HepG2 (cell line): ENCODE data around the gene KRTAP12-4. TPM values are rescaled to one million over a fixed set of nuclear protein-coding genes. Genes with fewer than 3 reads are reported as not detected.

Source experiments
- ATAC-seq: fragments of 200-7000 bp; cut with Tn5 transposase; 3 replicates; pipeline ENCODE4 v1.9.1; 2020; ENCODE audit warnings: mild to moderate bottlenecking, moderate library complexity
- BruUV-seq: library from RNA; stranded (reverse); fragments of 400-500 nt; replicated peaks from 2 replicates; lab custom pipeline; 2021; lab: Mats Ljungman, UMichigan
- CTCF ChIA-PET: fragments of 300-600 bp; formaldehyde crosslinking; extraction: SDS; loops from one replicate; lab custom pipeline; 2021; ENCODE audit warnings: low total read pairs, inconsistent platforms, low intra/inter-chr PET ratio; lab: Yijun Ruan, JAX
- POLR2A ChIA-PET: fragments of 350-600 bp; sonication (Branson Sonifier 250); formaldehyde crosslinking; loops from one replicate; lab custom pipeline; 2020; ENCODE audit warnings: antibody characterized with exemption, inconsistent platforms; lab: Yijun Ruan, JAX
- DNase-seq: peaks from one replicate; pipeline ENCODE4 v3.0.0-alpha.2; 2015; ENCODE audit warnings: low spot score
- FAIRE-seq: peaks from 3 replicates; lab custom pipeline; 2011; peaks lifted over from hg19 to GRCh38; lab: Jason Lieb, UNC
- H2AFZ ChIP-seq: one replicate; pipeline ENCODE4 v1.6.1; 2011; ENCODE audit warnings: low read length, inconsistent platforms
- H3K27ac ChIP-seq: fragments of 300-600 bp; 3 replicates; pipeline ENCODE4 v1.8.0; 2011; ENCODE audit warnings: mixed run types, mild to moderate bottlenecking, mixed read lengths, low read length, inconsistent platforms; ENCODE audit not compliant: insufficient read depth; ENCODE audit errors: extremely low read length
- H3K27me3 ChIP-seq, 2 experiments: fragments of 200-600 bp in 1 of 2; 2 replicates in 1 of 2; 3 replicates in 1 of 2; pipeline versions ENCODE4 v1.6.0 to v1.8.0; 2011; ENCODE audit warnings: low read length in 2 of 2, mild to moderate bottlenecking in 2 of 2, moderate library complexity in 2 of 2, inconsistent platforms in 1 of 2; ENCODE audit not compliant: insufficient read depth in 2 of 2, control insufficient read depth in 1 of 2
- H3K36me3 ChIP-seq, 2 experiments: fragments of 200-600 bp in 1 of 2; replicated peaks in 1 of 2; 2 replicates in 1 of 2; 3 replicates in 1 of 2; pipeline versions ENCODE4 v1.5.1 to v1.8.0; 2011; ENCODE audit warnings: low read length in 2 of 2, inconsistent platforms in 1 of 2; ENCODE audit not compliant: insufficient read depth in 2 of 2, control insufficient read depth in 1 of 2
- H3K4me1 ChIP-seq: 2 replicates; pipeline ENCODE4 v1.5.1; 2012; ENCODE audit warnings: low read length, inconsistent platforms; ENCODE audit not compliant: insufficient read depth
- H3K4me2 ChIP-seq: 2 replicates; pipeline ENCODE4 v1.6.0; 2011; ENCODE audit warnings: low read depth, low read length, inconsistent platforms
- H3K4me3 ChIP-seq, 3 experiments: fragments of 200-600 bp in 1 of 3; sonication (generic), shearing (Covaris generic) in 1 of 3; replicated peaks in 1 of 3; 2 replicates each; pipeline ENCODE4 v1.5.1; 2011 to 2016; ENCODE audit warnings: low read length in 3 of 3, inconsistent platforms in 2 of 3, low read depth in 2 of 3, mild to moderate bottlenecking in 2 of 3, control low read depth in 1 of 3, mixed read lengths in 1 of 3; ENCODE audit not compliant: insufficient read depth in 1 of 3
- H3K79me2 ChIP-seq: one replicate; pipeline ENCODE4 v1.6.1; 2011; ENCODE audit warnings: low read length, inconsistent platforms; ENCODE audit not compliant: insufficient read depth
- H3K9ac ChIP-seq: 2 replicates; pipeline ENCODE4 v1.6.0; 2011; ENCODE audit warnings: mild to moderate bottlenecking, low read depth, low read length, inconsistent platforms; ENCODE audit not compliant: insufficient read depth
- H3K9me3 ChIP-seq: 2 replicates; pipeline ENCODE4 v1.5.1; 2012; ENCODE audit warnings: mild to moderate bottlenecking, low read length
- H4K20me1 ChIP-seq: 2 replicates; pipeline ENCODE4 v1.6.0; 2011; ENCODE audit warnings: inconsistent platforms, mild to moderate bottlenecking, low read length, moderate library complexity; ENCODE audit not compliant: insufficient read depth
- AKAP8 ChIP-seq: sonication (generic); formaldehyde crosslinking; IDR thresholded peaks from 2 replicates; pipeline ENCODE4 v1.5.1; 2020; ENCODE audit warnings: mild to moderate bottlenecking, missing genetic modification reagents
- ATF5 ChIP-seq: sonication (generic); formaldehyde crosslinking; IDR thresholded peaks from 2 replicates; pipeline ENCODE4 v1.4.0; 2020; ENCODE audit warnings: mild to moderate bottlenecking, low read depth, missing genetic modification reagents
- ATF7-NPFF ChIP-seq: sonication (generic); formaldehyde crosslinking; IDR thresholded peaks from 2 replicates; pipeline ENCODE4 v1.8.1; 2023; ENCODE audit warnings: mild to moderate bottlenecking, low read depth, missing genetic modification reagents, moderate library complexity
- CEBPB ChIP-seq: IDR thresholded peaks from 2 replicates; pipeline ENCODE4 v1.6.1; 2011; ENCODE audit warnings: low read depth, low read length, improper control_type of control experiment, borderline replicate concordance
- HOXA3 ChIP-seq: sonication (generic); formaldehyde crosslinking; IDR thresholded peaks from 2 replicates; pipeline ENCODE4 v1.5.0; 2020; ENCODE audit warnings: missing genetic modification reagents
- JARID2 ChIP-seq: sonication (generic); formaldehyde crosslinking; IDR thresholded peaks from 2 replicates; pipeline ENCODE4 v1.8.1; 2023; ENCODE audit warnings: missing genetic modification reagents, inconsistent platforms; ENCODE audit not compliant: insufficient replicate concordance
- MTA3 ChIP-seq: sonication (generic); formaldehyde crosslinking; IDR thresholded peaks from 2 replicates; pipeline ENCODE4 v1.4.0; 2020; ENCODE audit warnings: missing genetic modification reagents
- RARA ChIP-seq: IDR thresholded peaks from 2 replicates; pipeline ENCODE4 v1.6.1; 2016; ENCODE audit warnings: missing genetic modification reagents, missing compliant biosample characterization
- RFXANK ChIP-seq: IDR thresholded peaks from 2 replicates; pipeline ENCODE4 v1.6.1; 2016
- TGIF2 ChIP-seq: IDR thresholded peaks from 2 replicates; pipeline ENCODE4 v1.6.1; 2016; ENCODE audit warnings: control low read depth, missing compliant biosample characterization
- THYN1 ChIP-seq: sonication (generic); formaldehyde crosslinking; IDR thresholded peaks from 2 replicates; pipeline ENCODE4 v1.8.1; 2023; ENCODE audit warnings: low read depth, mild to moderate bottlenecking, moderate library complexity, missing genetic modification reagents, borderline replicate concordance
- ZNF235 ChIP-seq: sonication (generic); formaldehyde crosslinking; IDR thresholded peaks from 2 replicates; pipeline ENCODE4 v1.8.1; 2023; ENCODE audit warnings: mild to moderate bottlenecking, missing genetic modification reagents, borderline replicate concordance
- ZNF577 ChIP-seq: sonication (generic); formaldehyde crosslinking; IDR thresholded peaks from 2 replicates; pipeline ENCODE4 v1.4.0; 2020; ENCODE audit warnings: mild to moderate bottlenecking, low read depth, missing genetic modification reagents, borderline replicate concordance
- ZNF749 ChIP-seq: sonication (generic); formaldehyde crosslinking; IDR thresholded peaks from 2 replicates; pipeline ENCODE4 v1.8.0; 2022; ENCODE audit warnings: mild to moderate bottlenecking, missing genetic modification reagents, moderate library complexity, borderline replicate concordance
- ZSCAN12 ChIP-seq: sonication (generic); formaldehyde crosslinking; IDR thresholded peaks from 2 replicates; pipeline ENCODE4 v1.9.0; 2021; ENCODE audit warnings: mild to moderate bottlenecking, missing genetic modification reagents
- WGBS: methylation state at CpG from one replicate; pipeline ENCODE4 v1.1.6; 2017; ENCODE audit warnings: low lambda C conversion rate; 5-methylcytosine and 5-hydroxymethylcytosine counted together
- in situ Hi-C: cut with HindIII; loops from 2 replicates; pipeline ENCODE4 v1.10.0; 2017; ENCODE audit warnings: low pct_unique_long_range_greater_than_20kb; ENCODE audit not compliant: extremely low pct_ligation_motif_present
- intact Hi-C: fragments of 100-400 bp; cut with micrococcal nuclease; formaldehyde crosslinking; loops from one replicate; pipeline ENCODE4 v1.10.0; 2022; ENCODE audit not compliant: unreplicated experiment
- polyA plus RNA-seq, 8 experiments: library from polyadenylated mRNA; depleted of rRNA in 3 of 8; stranded (reverse) in 7 of 8; unstranded in 1 of 8; fragments of >200 nt; fragmentation: Illumina TruSeq in 4 of 8; extraction: Trizol in 4 of 8; gene quantifications; 2 replicates each; pipeline versions ENCODE4 v1.2.1 to v1.2.3, GENCODE V29; 2011 to 2016; ENCODE audit warnings: low read depth in 4 of 8, missing spikeins in 1 of 8, mixed read lengths in 1 of 8; ENCODE audit not compliant: insufficient read depth in 1 of 8
- total RNA-seq, 5 experiments: library from RNA; depleted of rRNA; stranded (reverse); fragments of >200 nt; fragmentation: Illumina TruSeq; extraction: Trizol; gene quantifications; 2 replicates each; pipeline ENCODE4 v1.2.3, GENCODE V29; 2016; ENCODE audit warnings: low read depth in 1 of 5
- TF ChIP-seq, protein P1 (sequence below): sonication (generic); formaldehyde crosslinking; IDR thresholded peaks from 2 replicates; pipeline ENCODE4 v1.5.1; 2020; ENCODE audit warnings: missing genetic modification reagents, mild to moderate bottlenecking, borderline replicate concordance
- TF ChIP-seq, protein P2 (sequence below): conservative IDR thresholded peaks from 2 replicates; pipeline ENCODE4 v1.6.1; 2018; ENCODE audit warnings: missing genetic modification reagents

KRTAP12-4 gene
- total and polyA plus RNA-seq, 2 of the 13 experiments (the other 11 are each of a cell fraction or from before 2014, with no cell fraction given), result not detected

DNA sequence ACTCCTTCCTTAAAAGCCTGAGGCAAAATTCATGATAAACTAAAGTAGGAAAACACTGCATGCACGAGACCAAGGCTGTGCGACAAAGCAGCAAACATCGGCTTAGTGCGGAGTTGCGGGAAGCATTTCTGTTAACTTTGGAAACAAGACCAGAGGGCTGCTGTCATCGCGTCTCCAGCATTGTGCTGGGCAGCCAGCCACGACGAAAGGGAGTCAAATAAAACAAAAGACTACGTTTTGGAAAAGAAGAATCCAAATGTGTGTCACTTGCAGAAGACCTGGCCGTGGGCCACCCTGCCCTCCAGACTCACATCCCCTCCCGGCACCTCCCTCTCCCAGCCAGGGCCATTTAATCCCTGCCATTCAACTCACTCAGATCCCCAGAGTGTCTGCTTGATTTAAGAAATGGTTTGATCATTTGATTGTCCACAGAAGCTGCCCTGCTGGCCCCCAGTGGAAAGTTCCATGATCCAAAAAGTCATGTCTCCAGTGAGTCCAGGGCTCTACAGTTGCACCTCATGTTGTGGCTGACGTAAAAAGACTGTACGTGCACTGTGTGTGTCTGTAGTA lies 10.6 kb downstream of the KRTAP12-4 start (continued):
- TF ChIP-seq, protein P1, sequence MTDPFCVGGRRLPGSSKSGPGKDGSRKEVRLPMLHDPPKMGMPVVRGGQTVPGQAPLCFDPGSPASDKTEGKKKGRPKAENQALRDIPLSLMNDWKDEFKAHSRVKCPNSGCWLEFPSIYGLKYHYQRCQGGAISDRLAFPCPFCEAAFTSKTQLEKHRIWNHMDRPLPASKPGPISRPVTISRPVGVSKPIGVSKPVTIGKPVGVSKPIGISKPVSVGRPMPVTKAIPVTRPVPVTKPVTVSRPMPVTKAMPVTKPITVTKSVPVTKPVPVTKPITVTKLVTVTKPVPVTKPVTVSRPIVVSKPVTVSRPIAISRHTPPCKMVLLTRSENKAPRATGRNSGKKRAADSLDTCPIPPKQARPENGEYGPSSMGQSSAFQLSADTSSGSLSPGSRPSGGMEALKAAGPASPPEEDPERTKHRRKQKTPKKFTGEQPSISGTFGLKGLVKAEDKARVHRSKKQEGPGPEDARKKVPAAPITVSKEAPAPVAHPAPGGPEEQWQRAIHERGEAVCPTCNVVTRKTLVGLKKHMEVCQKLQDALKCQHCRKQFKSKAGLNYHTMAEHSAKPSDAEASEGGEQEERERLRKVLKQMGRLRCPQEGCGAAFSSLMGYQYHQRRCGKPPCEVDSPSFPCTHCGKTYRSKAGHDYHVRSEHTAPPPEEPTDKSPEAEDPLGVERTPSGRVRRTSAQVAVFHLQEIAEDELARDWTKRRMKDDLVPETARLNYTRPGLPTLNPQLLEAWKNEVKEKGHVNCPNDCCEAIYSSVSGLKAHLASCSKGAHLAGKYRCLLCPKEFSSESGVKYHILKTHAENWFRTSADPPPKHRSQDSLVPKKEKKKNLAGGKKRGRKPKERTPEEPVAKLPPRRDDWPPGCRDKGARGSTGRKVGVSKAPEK, result no peak
- TF ChIP-seq JARID2 (no peak), ATF5 (no peak), ZSCAN12 (CRISPR knock-in tag) (no peak), ZNF235 (CRISPR knock-in tag) (no peak), ZNF577 (CRISPR knock-in tag) (no peak), RARA (CRISPR knock-in tag) (no peak)
- TF ChIP-seq, all 625 proteins: peak for 0

- 20% methylated on average over 2 of the region's 5 CpGs for WGBS
- TF ChIP-seq TGIF2 (CRISPR knock-in tag), result no peak
- TF ChIP-seq MTA3 (CRISPR knock-in tag), result no peak
- TF ChIP-seq ATF7-NPFF (CRISPR knock-in tag), result no peak
- no peak for TF ChIP-seq RFXANK
- TF ChIP-seq THYN1 (CRISPR knock-in tag), result no peak
- TF ChIP-seq ZNF749 (CRISPR knock-in tag), result no peak
- TF ChIP-seq CEBPB, result no peak
- TF ChIP-seq, protein P2, sequence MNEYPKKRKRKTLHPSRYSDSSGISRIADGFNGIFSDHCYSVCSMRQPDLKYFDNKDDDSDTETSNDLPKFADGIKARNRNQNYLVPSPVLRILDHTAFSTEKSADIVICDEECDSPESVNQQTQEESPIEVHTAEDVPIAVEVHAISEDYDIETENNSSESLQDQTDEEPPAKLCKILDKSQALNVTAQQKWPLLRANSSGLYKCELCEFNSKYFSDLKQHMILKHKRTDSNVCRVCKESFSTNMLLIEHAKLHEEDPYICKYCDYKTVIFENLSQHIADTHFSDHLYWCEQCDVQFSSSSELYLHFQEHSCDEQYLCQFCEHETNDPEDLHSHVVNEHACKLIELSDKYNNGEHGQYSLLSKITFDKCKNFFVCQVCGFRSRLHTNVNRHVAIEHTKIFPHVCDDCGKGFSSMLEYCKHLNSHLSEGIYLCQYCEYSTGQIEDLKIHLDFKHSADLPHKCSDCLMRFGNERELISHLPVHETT, result no peak
- TF ChIP-seq HOXA3 (CRISPR knock-in tag), result no peak
- TF ChIP-seq AKAP8 (CRISPR knock-in tag), result no peak
- no peak for FAIRE-seq
These were observed 13.7 kb downstream of the KRTAP12-4 start for GRCh38 chr21:44640761-44641160.

More at GRCh38 chr21:44640761-44641160, 13.7 kb downstream of the KRTAP12-4 start:
- ChIA-PET CTCF (no interaction called here), POLR2A (no interaction called here)
- H3K9ac ChIP-seq, result no peak overlapping the region
- H2AFZ ChIP-seq, result no peak overlapping the region
- peaks cover 22% of the 10 kb centered on the region for H3K9me3 ChIP-seq
- no peaks in the 10 kb centered on the region for H4K20me1 ChIP-seq
- intact Hi-C loops (no loop called here), in situ Hi-C loops (no loop called here)
- no peak overlapping the region for H3K4me3 ChIP-seq
- H3K27me3 ChIP-seq, result peaks cover 1 to 6% of the 10 kb centered on the region in 2 experiments; a peak in 2 of 5 replicates
- ATAC-seq (no peak), DNase-seq (no peak)
- no peaks in the 10 kb centered on the region for H3K36me3 ChIP-seq
- H3K79me2 ChIP-seq, result no peaks in the 10 kb centered on the region
- no peaks in the 10 kb centered on the region for H3K4me1 ChIP-seq
- no TSS peak for BruUV-seq
- H3K4me2 ChIP-seq, result no peak overlapping the region
- H3K27ac ChIP-seq, result no peak overlapping the region
